HepG2 (cell line): ENCODE data around the gene ANKRD65. TPM values are rescaled to one million over a fixed set of nuclear protein-coding genes. Genes with fewer than 3 reads are reported as not detected.

Source experiments
- AHDC1 ChIP-seq: sonication (generic); formaldehyde crosslinking; IDR thresholded peaks from 2 replicates; pipeline ENCODE4 v1.5.1; 2020; ENCODE audit warnings: mild to moderate bottlenecking, missing genetic modification reagents, borderline replicate concordance
- ATF6 ChIP-seq: sonication (generic); formaldehyde crosslinking; conservative IDR thresholded peaks from 2 replicates; pipeline ENCODE4 v1.4.0; 2020; ENCODE audit warnings: missing genetic modification reagents
- ATF7 ChIP-seq, 2 experiments: fragments of 450-650 bp in 1 of 2; sonication (generic) in 1 of 2; formaldehyde crosslinking in 1 of 2; IDR thresholded peaks; 2 replicates each; pipeline versions ENCODE4 v1.4.0 to v1.6.1; 2016 to 2020; ENCODE audit warnings: antibody characterized with exemption in 1 of 2, mild to moderate bottlenecking in 1 of 2, missing genetic modification reagents in 1 of 2
- ETV5 ChIP-seq: IDR thresholded peaks from 2 replicates; pipeline ENCODE4 v1.6.1; 2018; ENCODE audit warnings: missing biosample characterization, missing genetic modification reagents, inconsistent platforms, borderline replicate concordance
- HIVEP1 ChIP-seq: sonication (generic); formaldehyde crosslinking; IDR thresholded peaks from 2 replicates; pipeline ENCODE4 v1.4.0; 2020; ENCODE audit warnings: mild to moderate bottlenecking, missing genetic modification reagents
- IRX3 ChIP-seq: sonication (generic); formaldehyde crosslinking; IDR thresholded peaks from 2 replicates; pipeline ENCODE4 v1.8.1; 2023; ENCODE audit warnings: mild to moderate bottlenecking, low read depth, missing genetic modification reagents, borderline replicate concordance
- KAT7 ChIP-seq: IDR thresholded peaks from 2 replicates; pipeline ENCODE4 v1.6.1; 2018; ENCODE audit warnings: borderline replicate concordance, missing compliant biosample characterization
- KDM5B ChIP-seq: sonication (generic); formaldehyde crosslinking; IDR thresholded peaks from 2 replicates; pipeline ENCODE4 v1.4.0; 2020; ENCODE audit warnings: missing genetic modification reagents, mild to moderate bottlenecking, borderline replicate concordance
- MED1 ChIP-seq: sonication (generic); formaldehyde crosslinking; IDR thresholded peaks from 2 replicates; pipeline ENCODE4 v1.4.0; 2020; ENCODE audit warnings: missing genetic modification reagents
- NR2F1 ChIP-seq, 2 experiments: fragments of 450-650 bp in 1 of 2; formaldehyde crosslinking in 1 of 2; IDR thresholded peaks; 2 replicates each; pipeline versions ENCODE4 v1.5.0 to v1.6.1; 2016 to 2020; ENCODE audit warnings: mild to moderate bottlenecking in 1 of 2, missing compliant biosample characterization in 1 of 2, missing genetic modification reagents in 1 of 2, moderate library complexity in 1 of 2
- PLSCR1 ChIP-seq: sonication (generic); formaldehyde crosslinking; IDR thresholded peaks from 2 replicates; pipeline ENCODE4 v1.5.0; 2020; ENCODE audit warnings: missing genetic modification reagents, mild to moderate bottlenecking, borderline replicate concordance
- THYN1 ChIP-seq: sonication (generic); formaldehyde crosslinking; IDR thresholded peaks from 2 replicates; pipeline ENCODE4 v1.8.1; 2023; ENCODE audit warnings: low read depth, mild to moderate bottlenecking, moderate library complexity, missing genetic modification reagents, borderline replicate concordance
- ZBTB39 ChIP-seq: sonication (generic); formaldehyde crosslinking; IDR thresholded peaks from 2 replicates; pipeline ENCODE4 v1.5.0; 2020; ENCODE audit warnings: missing genetic modification reagents
- ZNF589 ChIP-seq: sonication (generic); formaldehyde crosslinking; conservative IDR thresholded peaks from 2 replicates; pipeline ENCODE4 v1.8.0; 2022; ENCODE audit warnings: mild to moderate bottlenecking, moderate library complexity, missing genetic modification reagents
- ZNF607 ChIP-seq: sonication (generic); formaldehyde crosslinking; IDR thresholded peaks from 2 replicates; pipeline ENCODE4 v1.5.1; 2020; ENCODE audit warnings: missing genetic modification reagents, mild to moderate bottlenecking, borderline replicate concordance
- ZNF724P ChIP-seq: sonication (generic); formaldehyde crosslinking; IDR thresholded peaks from 2 replicates; pipeline ENCODE4 v1.8.0; 2022; ENCODE audit warnings: missing genetic modification reagents, borderline replicate concordance
- polyA plus RNA-seq, 8 experiments: library from polyadenylated mRNA; depleted of rRNA in 3 of 8; stranded (reverse) in 7 of 8; unstranded in 1 of 8; fragments of >200 nt; fragmentation: Illumina TruSeq in 4 of 8; extraction: Trizol in 4 of 8; gene quantifications; 2 replicates each; pipeline versions ENCODE4 v1.2.1 to v1.2.3, GENCODE V29; 2011 to 2016; ENCODE audit warnings: low read depth in 4 of 8, missing spikeins in 1 of 8, mixed read lengths in 1 of 8; ENCODE audit not compliant: insufficient read depth in 1 of 8
- total RNA-seq, 5 experiments: library from RNA; depleted of rRNA; stranded (reverse); fragments of >200 nt; fragmentation: Illumina TruSeq; extraction: Trizol; gene quantifications; 2 replicates each; pipeline ENCODE4 v1.2.3, GENCODE V29; 2016; ENCODE audit warnings: low read depth in 1 of 5

Gene ANKRD65
- total and polyA plus RNA-seq, 2 of the 13 experiments (the other 11 are each of a cell fraction or from before 2014, with no cell fraction given), result 12.1 to 30.1 TPM

GRCh38 chr1:1406821-1407635 is 14.0 kb downstream of the ANKRD65 start, which contains the start of gene MRPL20 (continued):
- TF ChIP-seq THYN1 (CRISPR knock-in tag) (no peak), PLSCR1 (CRISPR knock-in tag) (no peak; the same call in 1 of the 2 replicates), ETV5 (CRISPR knock-in tag) (peak; percentile 90), ATF7 (IDR thresholded peaks at IDR 0.05) (no peak), ATF7 (CRISPR knock-in tag; IDR thresholded peaks at IDR 0.05) (no peak; the same call in 1 of the 2 replicates), ZNF724P (CRISPR knock-in tag) (no peak; the same call in none of the 2 replicates), KDM5B (CRISPR knock-in tag) (peak; percentile 56), ATF6 (CRISPR knock-in tag) (no peak), NR2F1 (CRISPR knock-in tag; IDR thresholded peaks at IDR 0.05) (peak; percentile 16 to 65; a peak in 2 of 4 replicates), HIVEP1 (CRISPR knock-in tag) (peak; percentile 64), KAT7 (peak; percentile 81), ZBTB39 (CRISPR knock-in tag) (peak; percentile 38; the same call in 1 of the 2 replicates), MED1 (CRISPR knock-in tag) (peak; percentile 79), ZNF607 (CRISPR knock-in tag) (0 out of 2 replicates have a peak, but pooled peaks have one; percentile 56), ZNF589 (peak; percentile 65; the same call in 1 of the 2 replicates), IRX3 (CRISPR knock-in tag) (0 out of 2 replicates have a peak, but pooled peaks have one; percentile 16), AHDC1 (CRISPR knock-in tag) (no peak)
